Suppressor macrophage treated with lipopolysaccharide for 4 hours (primary cell): ENCODE results near the gene TNFRSF25.
"Not testable (repeated sequence)": the region's sequence is repeated elsewhere in the genome, so short reads cannot be mapped to it uniquely, and the experiment has no call there.

Experiments used
- DNase-seq: peaks from one replicate; pipeline ENCODE4 v3.0.0-alpha.2; 2020

TNFRSF25 gene

GRCh38 chr1:6501279-6501813, 35.4 kb upstream of the TNFRSF25 start:
- no peak for DNase-seq

GRCh38 chr1:6500544-6501278, 34.7 kb upstream of the TNFRSF25 start:
- DNase-seq = no peak

GRCh38 chr1:6499296-6499695, 33.3 kb upstream of the TNFRSF25 start:
- DNase-seq = no peak

GRCh38 chr1:6498576-6499111, 32.7 kb upstream of the TNFRSF25 start:
- DNase-seq = no peak

- DNase-seq = no peak
These were observed 32.0 kb upstream of the TNFRSF25 start for GRCh38 chr1:6497867-6498575.

GRCh38 chr1:6497215-6497866, 31.4 kb upstream of the TNFRSF25 start:
- DNase-seq = peak; percentile 9

GRCh38 chr1:6496890-6497214, 30.9 kb upstream of the TNFRSF25 start:
- no peak for DNase-seq

- DNase-seq = no peak
These were observed 30.4 kb upstream of the TNFRSF25 start for GRCh38 chr1:6496365-6496721.

GRCh38 chr1:6495540-6496364, 29.8 kb upstream of the TNFRSF25 start:
- no peak for DNase-seq

- DNase-seq = no peak
These were observed 29.1 kb upstream of the TNFRSF25 start for GRCh38 chr1:6495041-6495441.

GRCh38 chr1:6494627-6495026, 28.7 kb upstream of the TNFRSF25 start:
- no peak for DNase-seq

- DNase-seq = not testable (repeated sequence)
These were observed 27.9 kb upstream of the TNFRSF25 start for GRCh38 chr1:6493834-6494223.

- DNase-seq = no peak
These were observed 26.0 kb upstream of the TNFRSF25 start for GRCh38 chr1:6491966-6492365.

- no peak for DNase-seq
These were observed 25.5 kb upstream of the TNFRSF25 start, which contains the start of gene PLEKHG5 for GRCh38 chr1:6491480-6491962. Gene PLEKHG5 (minus strand): TSS chr1:6491667. CDS start chr1:6477571, 14,096 bp downstream.

- no peak for DNase-seq
These were observed 25.1 kb upstream of the TNFRSF25 start for GRCh38 chr1:6491081-6491449.

GRCh38 chr1:6490181-6491080, 24.5 kb upstream of the TNFRSF25 start:
- DNase-seq = peak; percentile 25

- peak; percentile 77 for DNase-seq
These were observed 23.8 kb upstream of the TNFRSF25 start for GRCh38 chr1:6489799-6490180.

GRCh38 chr1:6489383-6489765, 23.4 kb upstream of the TNFRSF25 start:
- DNase-seq = no peak

- no peak for DNase-seq
These were observed 22.8 kb upstream of the TNFRSF25 start for GRCh38 chr1:6488602-6489382.

- DNase-seq = no peak
These were observed 22.0 kb upstream of the TNFRSF25 start for GRCh38 chr1:6487804-6488484.
